ENCODE results near the gene TXNRD2.

TXNRD2 gene

GRCh38 chr22:19966908-19967750, 25.5 kb upstream of the TXNRD2 start:
- DNase-seq (ENCODE audit: low read depth, low spot score), result no peak

- no peak for DNase-seq (ENCODE audit: low read depth, low spot score)
These were observed 24.4 kb upstream of the TXNRD2 start for GRCh38 chr22:19965771-19966709.

- DNase-seq (ENCODE audit: low read depth, low spot score), result no peak
These were observed 23.2 kb upstream of the TXNRD2 start for GRCh38 chr22:19964701-19965386.

GRCh38 chr22:19963863-19964642, 22.4 kb upstream of the TXNRD2 start:
- DNase-seq (ENCODE audit: low read depth, low spot score), result no peak

- DNase-seq (ENCODE audit: low read depth, low spot score), result no peak
These were observed 21.5 kb upstream of the TXNRD2 start for GRCh38 chr22:19962909-19963806.

- DNase-seq (ENCODE audit: low read depth, low spot score), result peak; percentile 36
These were observed 20.8 kb upstream of the TXNRD2 start for GRCh38 chr22:19962246-19962908.

GRCh38 chr22:19961868-19962245, 20.2 kb upstream of the TXNRD2 start:
- no peak for DNase-seq (ENCODE audit: low read depth, low spot score)

GRCh38 chr22:19961201-19961580, 19.6 kb upstream of the TXNRD2 start:
- DNase-seq (ENCODE audit: low read depth, low spot score), result no peak

GRCh38 chr22:19960491-19961200, 19.0 kb upstream of the TXNRD2 start:
- DNase-seq (ENCODE audit: low read depth, low spot score), result no peak

GRCh38 chr22:19959587-19960490, 18.2 kb upstream of the TXNRD2 start:
- DNase-seq (ENCODE audit: low read depth, low spot score), result no peak

GRCh38 chr22:19959043-19959586, 17.5 kb upstream of the TXNRD2 start:
- DNase-seq (ENCODE audit: low read depth, low spot score), result no peak

GRCh38 chr22:19958083-19959042, 16.7 kb upstream of the TXNRD2 start:
- no peak for DNase-seq (ENCODE audit: low read depth, low spot score)

- DNase-seq (ENCODE audit: low read depth, low spot score), result no peak
These were observed 15.8 kb upstream of the TXNRD2 start for GRCh38 chr22:19957445-19957844.

- no peak for DNase-seq (ENCODE audit: low read depth, low spot score)
These were observed 13.9 kb upstream of the TXNRD2 start for GRCh38 chr22:19955241-19956128.

GRCh38 chr22:19951346-19951745, 9.7 kb upstream of the TXNRD2 start:
- DNase-seq (ENCODE audit: low read depth, low spot score), result no peak

Data from activated naive CD8-positive, alpha-beta T cell treated with anti-CD3 and anti-CD28 coated beads, Interleukin-2, amount 50 U/mL, for 16 hours (primary cell).